Activated CD4-positive, alpha-beta T cell treated with anti-CD3 and anti-CD28 coated beads, Interleukin-2, amount 10 ng/mL, durations not matched to agents 24 days and 14 days (primary cell): Measurements from ENCODE around the gene CRKL. TPM values are rescaled to one million over a fixed set of nuclear protein-coding genes. Genes with fewer than 3 reads are reported as not detected.

Source experiments
- DNase-seq: peaks from one replicate; pipeline ENCODE4 v3.0.0; 2022
- H3K27ac Mint-ChIP-seq: one replicate; pipeline ENCODE4 v1.8.0; 2022; ENCODE audit warnings: mild to moderate bottlenecking, mixed read lengths
- H3K27me3 Mint-ChIP-seq: one replicate; pipeline ENCODE4 v1.8.0; 2022; ENCODE audit warnings: mixed read lengths
- H3K36me3 Mint-ChIP-seq: one replicate; pipeline ENCODE4 v1.8.0; 2022; ENCODE audit warnings: low read depth, mild to moderate bottlenecking, mixed read lengths
- H3K4me1 Mint-ChIP-seq: one replicate; pipeline ENCODE4 v1.8.0; 2021; ENCODE audit warnings: mixed read lengths
- H3K4me3 Mint-ChIP-seq: one replicate; pipeline ENCODE4 v1.8.0; 2022; ENCODE audit warnings: mild to moderate bottlenecking, moderate library complexity, mixed read lengths
- H3K9me3 Mint-ChIP-seq: one replicate; pipeline ENCODE4 v1.8.0; 2021; ENCODE audit warnings: mixed read lengths
- intact Hi-C: fragments of 100-400 bp; cut with micrococcal nuclease; formaldehyde crosslinking; loops from one replicate; pipeline ENCODE4 v1.15.1; 2023
- total RNA-seq: library from RNA; stranded (reverse); gene quantifications from 2 replicates; pipeline ENCODE4 v1.2.3, GENCODE V29; 2022

CRKL gene
- total RNA-seq, 1 donor from 2014 or later = 82.4 TPM

GRCh38 chr22:20996598-20997535 lies 79.7 kb downstream of the CRKL start:
- peaks cover 21% of the 10 kb centered on the region for H3K36me3 Mint-ChIP-seq

GRCh38 chr22:20997536-20998257 lies 80.5 kb downstream of the CRKL start:
- Mint-ChIP-seq H3K4me1 (peaks cover 9% of the 10 kb centered on the region), H3K27me3 (no peaks in the 10 kb centered on the region), H3K27ac (no peak overlapping the region), H3K4me3 (no peak overlapping the region), H3K36me3 (peaks cover 21% of the 10 kb centered on the region), H3K9me3 (no peaks in the 10 kb centered on the region)
- DNase-seq = no peak
- intact Hi-C loops = no loop called here

More at GRCh38 chr22:20996598-20997535, 79.7 kb downstream of the CRKL start:
- no peak for DNase-seq
- Mint-ChIP-seq H3K4me1 (peaks cover 5% of the 10 kb centered on the region), H3K4me3 (no peak overlapping the region), H3K9me3 (no peaks in the 10 kb centered on the region), H3K27me3 (no peaks in the 10 kb centered on the region), H3K27ac (no peak overlapping the region)
- intact Hi-C loops = no loop called here

- peaks cover 23% of the 10 kb centered on the region for H3K36me3 Mint-ChIP-seq
- no peak overlapping the region for H3K27ac Mint-ChIP-seq
These were observed 81.5 kb downstream of the CRKL start for GRCh38 chr22:20998411-20999336.

GRCh38 chr22:20999350-21000206 lies 82.4 kb downstream of the CRKL start:
- H3K27ac Mint-ChIP-seq = no peak overlapping the region
- intact Hi-C loops = loop anchor here (5.0 to 10.0 kb wide), 3 partner anchors 37 to 1145 kb away; partner anchors contain the start of genes GNB1L, RANBP1, RTL10 and TRMT2A
- peaks cover 23% of the 10 kb centered on the region for H3K36me3 Mint-ChIP-seq
- H3K9me3 Mint-ChIP-seq = no peaks in the 10 kb centered on the region
- H3K4me1 Mint-ChIP-seq = peaks cover 14% of the 10 kb centered on the region
- peak overlapping the region; percentile 97 for H3K4me3 Mint-ChIP-seq
- no peak for DNase-seq
- no peaks in the 10 kb centered on the region for H3K27me3 Mint-ChIP-seq

More at GRCh38 chr22:20998411-20999336, 81.5 kb downstream of the CRKL start:
- no peak for DNase-seq
- intact Hi-C loops = no loop called here
- Mint-ChIP-seq H3K4me1 (peaks cover 14% of the 10 kb centered on the region), H3K4me3 (peak overlapping the region; percentile 11), H3K9me3 (no peaks in the 10 kb centered on the region), H3K27me3 (no peaks in the 10 kb centered on the region)

- H3K4me1 Mint-ChIP-seq = peaks cover 14% of the 10 kb centered on the region
- peak overlapping the region; percentile 99 for H3K27ac Mint-ChIP-seq
- intact Hi-C loops = loop anchor here (5.0 to 10.0 kb wide), 3 partner anchors 38 to 1146 kb away; partner anchors contain the start of genes GNB1L, RANBP1, RTL10 and TRMT2A
- peak; percentile 70 for DNase-seq
- H3K36me3 Mint-ChIP-seq = peaks cover 21% of the 10 kb centered on the region
- peak overlapping the region; percentile 97 for H3K4me3 Mint-ChIP-seq
- H3K27me3 Mint-ChIP-seq = no peaks in the 10 kb centered on the region
- no peaks in the 10 kb centered on the region for H3K9me3 Mint-ChIP-seq
These were observed 83.2 kb downstream of the CRKL start for GRCh38 chr22:21000207-21000986.

GRCh38 chr22:21000987-21001600 lies 83.9 kb downstream of the CRKL start:
- H3K27me3 Mint-ChIP-seq = no peaks in the 10 kb centered on the region
- peak overlapping the region; percentile 97 for H3K4me3 Mint-ChIP-seq
- H3K36me3 Mint-ChIP-seq = peaks cover 20% of the 10 kb centered on the region
- H3K9me3 Mint-ChIP-seq = no peaks in the 10 kb centered on the region
- peaks cover 14% of the 10 kb centered on the region for H3K4me1 Mint-ChIP-seq
- intact Hi-C loops = loop anchor here (1.0 to 10.0 kb wide), 4 partner anchors 19 to 1146 kb away; partner anchors contain the start of genes GNB1L, LZTR1, RANBP1 and RTL10
- DNase-seq = no peak
- H3K27ac Mint-ChIP-seq = peak overlapping the region; percentile 99

- peak; percentile 99 for DNase-seq
- Mint-ChIP-seq H3K36me3 (peaks cover 20% of the 10 kb centered on the region), H3K27me3 (no peaks in the 10 kb centered on the region), H3K4me1 (peaks cover 14% of the 10 kb centered on the region), H3K27ac (peak within 1 kb of the TSS; percentile 99), H3K4me3 (peak within 1 kb of the TSS; percentile 97), H3K9me3 (no peaks in the 10 kb centered on the region)
- intact Hi-C loops = loop anchor here (1.0 to 10.0 kb wide), 7 partner anchors 13 to 1147 kb away; partner anchors contain the start of genes CRKL, GNB1L, LZTR1 and PI4KA
These were observed 84.6 kb downstream of the CRKL start, which contains the start of gene THAP7 for GRCh38 chr22:21001601-21002325. Gene THAP7, minus strand, starts transcription at chr22:21002118. Its CDS starts 207 bp downstream, at chr22:21001911.

Other genes with a start within 250 kb of the CRKL start
- gene SERPIND1, start 143.3 kb upstream of the CRKL start, total RNA-seq = not detected in 2 replicates
- 78.4 and 83.8 TPM in 2 replicates for gene PI4KA, start 58.6 kb upstream of the CRKL start, total RNA-seq
- gene SNAP29, start 58.4 kb upstream of the CRKL start, total RNA-seq = 24.3 and 25.8 TPM in 2 replicates
- 0.37 TPM in 1 of 2 replicates, not detected in the other for gene AIFM3, start 49.8 kb downstream of the CRKL start, total RNA-seq
- gene LZTR1, start 64.9 kb downstream of the CRKL start, total RNA-seq = 69.9 and 76.4 TPM in 2 replicates
- gene THAP7, start 84.7 kb downstream of the CRKL start, total RNA-seq = 30.3 and 31.5 TPM in 2 replicates
- gene P2RX6, start 97.8 kb downstream of the CRKL start, total RNA-seq = not detected in 2 replicates
- gene SLC7A4, start 115.2 kb downstream of the CRKL start, total RNA-seq = not detected in 2 replicates
- gene LRRC74B, start 128.5 kb downstream of the CRKL start, total RNA-seq = not detected in 2 replicates